Stimulated activated CD4-positive, alpha-beta T cell treated with anti-CD3 and anti-CD28 coated beads, TNF-alpha, amount 100 ng/mL, for 24 hours (primary cell): ENCODE measurements around the gene ESYT2.
A peak's percentile ranks its signal among the peaks of the same experiment; 100 is the strongest.
"Not testable (repeated sequence)": the region's sequence is repeated elsewhere in the genome, so short reads cannot be mapped to it uniquely, and the experiment has no call there.

Experiments
- DNase-seq, 3 experiments: peaks; one replicate each; pipeline ENCODE4 v3.0.0-alpha.2; 2020; ENCODE audit warnings: low read depth in 3 of 3

Gene ESYT2

DNA sequence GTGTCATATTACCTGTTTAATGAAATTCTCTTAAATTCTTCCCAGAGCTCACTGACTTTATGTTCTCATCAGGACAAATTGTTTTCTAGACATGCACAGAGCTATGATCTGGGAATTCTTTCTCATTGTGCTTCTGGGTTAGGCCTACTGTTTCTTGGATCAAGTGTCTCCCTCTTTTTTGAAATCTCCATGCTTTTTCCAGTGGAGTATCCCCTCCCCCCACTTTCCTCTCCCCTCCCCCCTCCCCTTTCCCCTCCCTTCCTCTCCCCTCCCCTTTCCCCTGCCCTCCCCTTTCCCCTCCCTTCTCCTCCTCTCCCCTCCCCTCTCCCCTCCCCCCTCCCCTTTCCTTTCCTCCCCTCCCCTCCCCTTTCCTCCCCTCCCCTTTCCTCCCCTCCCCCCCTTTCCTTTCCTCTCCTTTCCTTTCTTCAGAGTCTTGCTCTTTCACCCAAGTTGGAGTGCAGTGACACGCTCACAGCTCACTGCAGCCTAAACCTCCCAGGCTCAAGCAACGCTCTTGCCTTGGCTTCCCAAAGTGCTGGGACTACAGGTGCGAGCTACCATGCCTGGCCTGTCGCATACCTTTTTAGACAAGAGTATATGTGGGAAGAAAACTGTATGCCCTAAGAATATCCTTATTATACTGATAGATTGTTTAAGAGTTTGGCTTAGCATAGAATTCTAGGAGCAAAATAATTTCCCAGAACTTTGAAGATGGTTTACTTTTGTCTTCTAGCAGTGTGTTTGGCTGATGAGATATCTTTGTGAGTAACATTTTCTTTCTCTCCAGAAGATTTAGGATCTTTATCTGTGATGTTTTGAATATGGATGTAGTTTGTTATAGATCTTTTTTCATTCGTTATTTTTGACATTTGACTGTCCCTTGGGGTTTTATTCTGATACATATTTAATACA lies 29.5 kb upstream of the ESYT2 start:
- no peak for DNase-seq

DNA sequence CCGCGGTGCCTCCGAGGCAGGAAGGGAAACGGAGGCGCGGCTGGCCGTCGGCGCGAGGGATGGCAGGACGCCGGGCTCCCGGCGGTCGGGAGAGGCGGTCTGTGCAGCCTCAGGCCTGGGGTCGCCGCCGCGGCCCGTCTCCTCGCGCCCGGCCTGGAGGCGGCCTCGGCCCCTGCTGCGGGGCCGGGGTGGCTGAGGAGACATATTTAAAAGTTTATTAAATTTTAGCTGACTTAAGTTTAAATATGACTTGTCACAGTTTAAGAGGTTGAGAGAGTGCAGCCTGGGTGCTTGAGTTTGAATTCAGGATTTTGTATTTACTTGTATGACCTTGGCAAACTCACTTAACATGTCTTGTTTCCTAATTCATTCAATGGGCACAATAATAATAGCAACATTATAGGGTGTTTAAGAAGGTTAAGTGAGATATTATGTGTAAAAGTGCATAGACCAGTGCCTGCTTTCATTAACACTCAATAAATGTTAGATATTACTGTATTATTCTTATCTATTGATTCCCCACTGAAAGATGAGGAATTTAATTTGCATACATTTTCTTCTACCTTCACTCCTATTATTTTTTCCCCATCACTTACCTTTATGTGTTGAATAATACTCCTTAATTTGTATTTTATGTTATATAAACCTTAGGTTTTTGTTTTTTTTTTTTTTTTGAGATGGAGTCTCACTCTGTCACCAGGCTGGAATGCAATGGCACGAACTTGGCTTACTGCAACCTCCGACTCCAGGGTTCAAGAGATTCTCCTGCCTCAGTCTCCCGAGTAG lies 27.8 kb upstream of the ESYT2 start:
- no peak for DNase-seq

DNA sequence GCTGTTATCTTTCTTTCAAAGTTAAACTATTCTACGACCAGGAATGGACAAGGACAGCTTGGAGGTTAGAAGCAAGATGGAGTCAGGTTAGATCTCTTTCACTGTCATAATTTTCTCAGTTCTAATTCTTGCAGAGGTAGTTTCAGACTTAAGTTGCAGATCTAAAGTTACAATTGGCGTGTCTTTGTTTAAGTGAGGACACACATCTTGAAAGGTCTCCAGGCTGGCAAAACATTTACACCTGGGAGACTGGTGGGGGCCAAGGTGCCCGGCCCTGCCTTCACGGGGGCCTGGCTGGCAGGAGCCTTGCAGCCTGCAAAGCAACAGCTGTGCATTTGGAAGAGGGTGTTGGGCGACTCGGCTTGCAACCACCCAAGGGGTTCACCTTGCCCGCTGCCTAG lies 25.4 kb upstream of the ESYT2 start:
- DNase-seq, result no peak

DNA sequence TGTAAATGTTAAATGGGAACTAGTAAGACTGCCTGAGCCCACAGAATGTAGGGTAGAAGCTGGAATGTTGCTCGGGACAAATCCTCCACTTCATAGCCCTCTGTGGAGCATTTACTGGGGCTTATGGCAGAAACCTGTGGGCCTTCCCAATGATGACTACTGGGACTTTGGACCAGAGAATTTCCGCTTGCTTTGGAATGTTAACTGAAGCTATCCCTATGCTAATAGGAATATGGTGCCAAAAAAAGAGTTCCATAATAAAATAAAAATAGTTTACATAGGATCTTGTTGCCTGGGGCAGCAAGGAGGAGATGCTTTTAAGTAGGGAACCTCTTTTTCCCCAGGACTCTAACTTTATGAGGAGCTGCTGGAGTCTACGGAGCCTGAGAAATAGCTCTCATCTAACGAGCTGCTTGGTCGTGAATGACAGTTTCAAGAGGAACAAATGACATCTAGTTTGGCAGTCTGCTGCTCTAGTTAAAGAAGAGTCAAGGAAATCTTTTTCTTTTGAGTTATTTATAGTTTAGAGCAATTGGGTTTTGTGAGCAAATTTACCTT lies 21.3 kb upstream of the ESYT2 start:
- no peak for DNase-seq

DNA sequence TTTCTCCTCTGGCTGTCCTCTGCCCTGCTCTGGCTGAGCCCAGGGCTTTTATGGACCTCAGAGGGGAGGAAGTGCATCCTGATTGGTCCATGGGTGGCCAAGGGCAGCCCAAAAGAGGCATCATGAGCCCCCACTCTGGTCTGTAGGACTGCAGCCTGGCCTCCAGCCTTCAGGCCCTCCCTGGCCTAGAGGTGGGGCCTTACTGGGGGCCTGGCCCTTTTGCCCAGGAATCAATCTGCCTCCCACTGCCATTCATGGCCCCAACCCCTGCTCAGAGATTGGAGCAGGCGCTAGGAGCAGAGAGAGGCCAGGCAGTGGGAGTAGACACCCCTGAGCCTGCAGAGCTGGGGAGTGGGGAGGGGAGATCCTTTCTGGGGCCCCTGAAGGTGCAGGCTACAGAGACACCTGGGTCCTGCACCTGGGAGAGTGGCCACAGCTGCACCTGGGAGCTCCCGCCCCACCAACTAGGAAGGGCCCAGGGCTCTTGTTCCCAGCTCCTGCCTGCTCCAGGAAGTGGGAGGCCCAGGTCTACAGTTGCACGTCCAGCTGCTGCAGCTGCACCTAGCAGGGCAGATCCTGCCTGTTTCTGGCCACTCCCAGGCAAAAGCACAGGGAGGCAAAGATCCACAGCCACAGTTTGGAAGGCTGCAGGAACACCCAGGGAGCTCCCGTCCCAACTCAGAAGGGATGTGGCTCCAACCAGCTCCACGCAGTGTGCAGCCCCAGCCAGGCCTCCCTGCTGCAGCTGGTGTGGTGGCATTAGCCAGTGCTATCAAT lies 20.6 kb upstream of the ESYT2 start:
- no peak for DNase-seq

DNA sequence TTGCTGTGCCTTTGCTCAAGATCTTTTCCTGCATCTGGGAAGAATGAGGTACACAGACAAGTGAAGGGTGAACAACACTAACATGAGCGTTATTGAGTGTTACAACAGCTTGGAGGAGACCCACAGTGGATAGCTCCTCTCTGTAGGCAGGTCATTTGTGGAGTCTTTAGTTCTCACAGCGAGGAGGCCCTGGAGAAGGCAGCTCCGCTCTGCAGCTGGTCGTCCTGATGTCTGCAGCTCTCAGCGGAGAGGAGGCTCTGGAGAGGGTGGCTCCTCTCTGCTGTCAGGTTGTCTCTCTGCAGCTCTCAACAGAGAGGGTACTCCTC lies 20.1 kb upstream of the ESYT2 start:
- no peak for DNase-seq

DNA sequence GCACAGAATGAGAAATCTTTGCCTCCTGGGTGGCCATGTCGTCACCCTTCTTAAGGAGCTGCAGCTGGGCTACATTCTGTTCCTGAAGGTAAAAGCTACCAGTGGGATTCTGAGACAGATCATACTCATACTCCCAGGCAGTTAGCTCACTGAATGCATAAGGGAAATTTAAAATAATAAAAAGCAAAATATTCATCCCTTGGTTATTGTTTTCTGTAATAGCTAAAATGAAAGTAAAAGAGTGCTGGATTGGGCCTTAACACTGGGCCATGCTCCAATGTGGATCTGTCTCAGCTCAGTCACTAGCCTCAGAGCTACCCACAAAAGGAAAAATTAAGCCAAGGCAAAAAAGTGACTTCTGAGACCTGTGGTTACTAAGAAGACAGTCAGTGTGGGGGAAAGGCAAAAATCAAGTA lies 18.1 kb upstream of the ESYT2 start:
- DNase-seq, result no peak

DNA sequence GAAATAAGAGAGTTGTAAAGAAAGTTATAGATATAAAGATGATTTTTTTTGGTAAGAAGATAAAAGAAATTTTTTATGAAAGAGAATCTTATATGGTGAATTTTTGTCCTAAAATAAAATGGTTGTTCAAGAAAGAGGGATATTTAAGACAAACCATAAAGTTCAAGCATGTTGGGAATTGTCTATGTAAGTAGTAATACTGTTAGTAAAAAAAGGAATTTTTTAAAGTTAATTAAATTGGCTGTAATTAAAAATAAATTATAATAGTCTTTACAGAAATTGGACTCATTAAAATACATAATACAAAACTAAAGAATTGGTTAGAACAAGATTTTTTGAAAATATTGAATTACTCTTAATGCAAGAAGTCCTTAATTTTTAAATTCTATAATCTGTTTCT lies 17.0 kb upstream of the ESYT2 start:
- no peak for DNase-seq

DNA sequence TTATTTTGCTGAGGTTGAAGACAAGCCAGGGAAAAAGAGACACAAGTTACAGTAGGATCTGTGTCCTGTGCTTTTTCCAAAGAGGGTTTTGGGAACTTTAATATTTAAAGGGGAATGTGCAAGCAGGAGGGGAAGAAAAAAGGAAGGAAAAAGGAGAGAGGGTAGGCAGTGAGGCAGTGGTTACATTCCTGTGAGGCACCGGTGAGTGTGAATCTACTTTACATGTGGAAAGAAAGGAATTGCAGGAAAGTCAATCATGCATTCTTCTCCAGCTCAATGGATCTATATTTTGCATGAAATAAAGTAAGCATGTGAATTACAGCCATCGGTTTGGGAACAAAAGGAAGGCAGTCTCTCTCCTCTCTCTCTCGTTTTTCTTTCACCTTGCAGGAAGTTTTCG lies 14.5 kb upstream of the ESYT2 start:
- no peak for DNase-seq

DNA sequence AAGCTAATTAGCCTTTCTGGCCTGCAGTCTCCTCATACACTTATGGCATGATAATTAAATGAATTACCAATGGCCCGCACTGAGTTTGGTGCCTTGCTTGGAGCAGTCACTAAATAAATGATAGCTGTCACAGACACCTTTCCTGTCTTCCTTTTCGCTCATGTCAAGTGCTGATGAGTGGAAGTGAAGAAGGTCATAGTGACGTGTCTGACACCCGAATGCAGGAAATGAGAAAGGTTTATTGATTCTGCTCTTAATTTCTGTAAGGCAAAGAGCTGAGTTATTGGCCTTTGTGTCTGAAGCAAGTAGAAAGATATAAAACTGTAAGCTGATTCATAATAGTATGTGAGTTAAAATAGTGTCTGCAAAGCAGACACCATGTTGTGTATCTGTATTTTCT lies 13.2 kb upstream of the ESYT2 start:
- DNase-seq, result no peak

DNA sequence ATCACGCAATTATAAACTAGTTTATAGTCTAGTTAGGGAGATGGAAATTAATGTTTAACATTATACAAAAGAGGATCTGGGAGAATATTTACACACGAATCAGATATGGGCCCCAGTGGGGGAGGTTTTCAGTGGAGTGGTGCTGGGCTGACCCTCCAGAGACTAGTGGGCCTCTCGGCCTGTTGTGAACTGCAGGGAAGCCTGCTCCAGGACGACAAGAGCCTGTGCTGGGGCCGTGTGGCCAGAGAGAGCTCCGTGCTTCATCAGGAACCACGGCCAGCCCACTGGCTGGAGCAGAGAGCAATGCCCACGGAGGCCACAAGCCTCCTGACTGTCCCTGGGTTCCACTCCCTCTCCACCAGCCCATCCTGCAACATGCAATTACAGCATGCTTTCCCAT lies 11.3 kb upstream of the ESYT2 start:
- no peak for DNase-seq

DNA sequence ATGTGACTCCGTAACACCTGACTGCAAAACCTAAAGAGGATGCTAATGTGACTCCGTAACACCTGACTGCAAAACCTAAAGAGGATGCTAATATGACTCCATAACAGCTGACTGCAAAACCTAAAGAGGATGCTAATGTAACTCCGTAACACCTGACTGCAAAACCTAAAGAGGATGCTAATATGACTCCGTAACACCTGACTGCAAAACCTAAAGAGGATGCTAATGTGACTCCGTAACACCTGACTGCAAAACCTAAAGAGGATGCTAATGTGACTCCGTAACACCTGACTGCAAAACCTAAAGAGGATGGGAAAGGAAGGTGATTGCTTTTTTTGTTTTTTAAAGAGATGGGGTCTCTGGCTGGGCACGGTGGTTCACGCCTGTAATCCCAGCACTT lies 9.9 kb upstream of the ESYT2 start:
- DNase-seq, result not testable (repeated sequence)

DNA sequence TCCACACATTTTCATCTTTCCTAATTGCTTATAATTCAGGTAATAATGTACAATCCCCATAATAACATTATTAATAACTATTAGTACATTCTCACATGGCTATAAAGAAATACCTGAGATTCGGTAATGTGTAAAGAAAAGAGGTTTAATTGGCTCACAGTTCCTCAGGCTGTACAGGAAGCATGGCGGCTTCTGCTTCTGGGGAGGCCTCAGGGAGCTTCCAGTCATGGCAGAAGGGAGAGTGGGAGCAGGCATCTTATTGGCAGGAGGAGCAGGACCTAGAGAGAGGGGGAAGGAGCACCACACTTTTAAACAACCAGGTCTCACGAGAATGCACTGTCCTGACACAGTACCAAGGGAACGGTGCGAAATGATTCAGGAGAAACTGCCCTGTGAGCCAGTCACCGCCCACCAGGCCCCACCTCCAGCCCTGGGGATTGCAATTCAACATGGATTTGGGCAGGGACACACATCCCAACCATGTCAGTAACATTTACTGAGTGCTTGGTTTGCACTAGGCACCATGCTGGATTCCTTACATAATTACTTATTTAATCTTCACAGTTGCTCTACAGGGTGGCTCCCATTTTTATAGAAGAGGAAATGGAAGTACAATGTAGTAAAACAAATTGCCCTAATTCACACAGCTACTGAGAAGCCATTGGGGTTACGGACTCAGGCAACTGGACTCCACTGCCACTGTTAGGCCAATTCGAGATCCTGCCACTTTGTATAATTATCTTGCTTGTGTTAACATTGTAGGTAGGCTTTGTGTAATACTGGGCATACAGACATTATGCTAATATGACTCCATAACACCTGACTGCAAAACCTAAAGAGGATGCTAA lies 8.7 kb upstream of the ESYT2 start:
- DNase-seq, result no peak

DNA sequence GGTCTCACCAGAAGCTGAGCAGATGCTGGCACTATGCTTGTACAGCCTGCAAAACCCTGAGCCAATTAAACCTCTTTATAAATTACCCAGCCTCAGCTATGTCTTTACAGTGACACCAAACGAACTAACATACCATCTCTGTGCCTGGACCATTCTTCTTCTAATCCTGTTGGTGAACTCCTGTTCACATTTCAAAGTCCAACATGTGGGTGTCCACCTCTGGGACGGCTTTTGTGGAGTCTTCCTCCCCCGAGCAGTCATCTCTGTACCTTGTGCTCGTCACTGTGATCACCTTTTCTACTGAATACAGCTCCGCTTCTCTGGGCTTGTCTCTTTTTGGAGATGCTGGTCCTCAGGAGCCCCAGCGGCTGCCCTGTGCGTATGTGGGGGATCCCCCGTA lies 7.4 kb upstream of the ESYT2 start:
- DNase-seq, result no peak

DNA sequence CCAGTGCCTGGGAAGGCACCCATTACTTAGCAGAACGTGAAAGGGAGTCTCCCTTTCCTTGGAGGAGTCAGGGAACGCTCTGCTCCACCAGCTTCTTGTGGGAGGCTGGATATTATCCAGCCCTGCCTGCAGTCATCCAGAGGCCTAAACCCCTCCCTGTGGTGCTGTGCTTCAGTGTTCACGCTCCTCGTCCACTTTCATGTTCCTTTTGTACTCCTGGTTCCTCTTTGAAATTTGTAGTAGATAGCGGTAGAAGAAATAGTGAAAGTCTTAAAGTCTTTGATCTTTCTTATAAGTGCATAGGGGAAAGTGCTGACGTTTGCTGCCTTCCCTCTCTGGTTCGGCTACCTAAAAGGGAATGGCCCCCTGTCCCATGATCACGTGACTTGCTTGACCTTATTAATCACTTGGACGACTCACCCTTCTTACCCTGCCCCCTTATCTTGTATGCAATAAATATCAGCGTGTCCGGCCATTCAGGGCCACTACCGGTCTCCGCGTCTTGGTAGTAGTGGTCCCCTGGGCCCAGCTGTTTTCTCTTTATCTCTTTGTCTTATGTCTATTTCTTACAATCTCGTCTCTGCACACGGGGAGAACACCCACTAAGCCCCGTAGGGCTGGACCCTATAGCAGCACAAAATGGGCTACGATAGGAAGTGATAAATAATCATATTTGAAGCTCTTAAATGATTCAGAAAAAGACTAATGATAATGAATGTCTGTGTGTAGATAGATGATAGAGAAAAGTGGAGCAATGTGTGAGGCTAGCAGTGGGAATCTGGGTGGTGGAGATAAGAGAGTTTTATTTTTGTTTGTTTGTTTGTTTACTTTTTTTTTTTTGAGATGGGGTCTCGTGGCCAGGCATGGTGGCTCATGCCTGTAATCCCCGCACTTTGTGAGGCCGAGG lies 5.8 kb upstream of the ESYT2 start:
- no peak for DNase-seq

DNA sequence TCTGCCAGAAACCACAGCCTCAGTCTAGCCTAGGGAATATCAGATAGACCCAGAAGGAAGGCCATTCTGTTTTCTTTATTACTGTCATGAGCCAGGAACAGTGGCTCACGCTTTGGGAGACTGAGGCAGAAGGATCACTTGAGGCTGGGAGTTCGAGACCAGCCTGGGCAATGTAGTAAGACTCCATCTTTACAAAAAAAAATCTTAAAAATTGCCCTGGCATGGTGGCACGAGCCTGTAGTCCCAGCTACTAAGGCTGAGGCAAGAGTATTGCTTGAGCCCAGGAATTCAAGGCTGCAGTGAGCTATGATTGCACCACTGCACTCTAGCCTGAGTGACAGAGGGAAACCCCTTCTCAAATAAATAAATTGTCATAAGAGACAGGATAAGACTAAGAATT lies 3.7 kb upstream of the ESYT2 start:
- no peak for DNase-seq

DNA sequence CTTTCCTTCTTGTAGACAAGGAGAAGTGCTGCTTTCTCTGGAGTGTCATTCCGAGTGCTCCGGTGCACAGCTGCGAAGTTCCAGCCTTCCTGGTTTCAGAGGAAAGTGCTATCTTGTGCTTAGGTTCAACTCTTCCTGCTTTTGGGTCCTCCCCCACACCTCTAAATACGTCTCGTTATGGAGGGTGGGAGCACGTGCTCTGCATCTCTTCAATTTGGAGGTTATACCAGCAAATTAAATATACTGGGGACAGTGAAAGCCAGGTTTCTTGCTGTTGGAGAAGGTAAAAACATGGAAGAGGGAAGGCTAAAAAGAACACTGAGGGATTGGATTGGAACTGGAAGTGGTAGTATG lies 2.4 kb upstream of the ESYT2 start:
- no peak for DNase-seq

DNA sequence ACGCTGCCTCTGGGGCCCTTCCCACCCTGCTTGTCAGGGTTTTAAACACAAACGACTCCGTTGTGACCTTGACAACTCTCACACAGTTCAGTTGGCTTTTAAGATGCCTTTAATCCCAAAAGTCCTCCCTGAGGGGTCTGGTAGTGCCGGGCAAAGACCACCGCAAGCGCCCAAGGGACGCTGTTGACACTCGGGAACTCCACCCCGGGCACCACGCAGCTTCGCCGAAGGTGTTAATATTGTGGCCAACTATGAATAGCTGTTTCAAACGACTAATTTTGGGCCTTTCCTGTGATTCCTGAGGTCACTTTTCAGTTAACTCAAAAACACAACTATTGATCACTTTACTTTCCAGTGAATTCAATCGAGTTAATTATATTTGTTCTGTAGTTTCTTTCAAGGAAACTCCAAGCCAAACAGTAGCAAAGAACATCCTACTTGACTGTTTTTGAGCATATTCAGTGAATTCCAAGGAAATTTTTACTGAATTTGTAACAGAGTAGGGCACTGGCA lies 958 bp upstream of the ESYT2 start:
- no peak for DNase-seq

DNA sequence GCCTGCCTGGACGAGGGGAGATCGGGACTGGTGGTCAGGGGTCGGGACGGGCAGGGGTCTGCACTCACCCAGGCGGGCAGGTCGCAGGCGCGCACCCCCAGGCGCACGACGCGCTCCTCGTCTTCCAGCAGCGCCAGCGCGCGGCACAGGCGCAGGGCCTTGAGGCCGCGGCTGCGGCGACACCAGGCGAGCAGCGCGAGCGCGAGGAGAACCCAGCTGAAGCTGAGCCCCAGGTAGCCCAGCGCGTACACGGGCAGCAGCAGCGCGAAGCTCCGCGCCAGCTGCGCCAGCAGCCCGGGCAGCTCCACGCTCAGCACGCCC lies 328 bp downstream of the ESYT2 start:
- DNase-seq, result peak in 2 of 3 experiments; percentile 38 to 64
